AG09319 (cell line): ENCODE data around the gene ZC3H12C.
"Not testable (repeated sequence)": the region's sequence is repeated elsewhere in the genome, so short reads cannot be mapped to it uniquely, and the experiment has no call there.

Source experiments
- DNase-seq: peaks from one replicate; pipeline ENCODE4 v3.0.0-alpha.2; 2010; ENCODE audit warnings: low read depth; ENCODE audit errors: extremely low read depth
- TF ChIP-seq, protein P1 (sequence below): IDR thresholded peaks from 2 replicates; pipeline ENCODE4 v1.5.1; 2011; ENCODE audit warnings: low read depth, mild to moderate bottlenecking, inconsistent platforms, low read length, moderate library complexity

Gene ZC3H12C

DNA sequence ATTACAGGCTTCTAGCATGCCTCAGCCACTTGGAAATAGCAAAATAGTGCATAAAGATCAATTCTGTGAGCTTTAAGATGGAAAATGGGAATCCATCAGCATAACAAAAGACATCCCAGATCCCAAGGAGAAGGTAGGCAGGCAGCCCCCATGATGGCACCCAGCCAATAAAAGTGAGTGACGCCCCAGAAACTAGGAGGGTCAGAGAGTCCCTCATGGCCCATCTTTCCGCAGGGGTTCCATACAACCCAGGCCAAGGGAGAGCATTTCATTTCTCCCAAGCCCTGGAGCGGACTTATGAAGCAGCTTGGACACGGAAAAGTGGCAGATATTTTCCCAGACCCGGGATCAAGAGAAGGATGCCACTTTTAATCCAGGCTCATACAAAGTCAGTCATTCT, 93.3 kb downstream of the ZC3H12C start:
- DNase-seq, result no peak
- TF ChIP-seq, protein P1, sequence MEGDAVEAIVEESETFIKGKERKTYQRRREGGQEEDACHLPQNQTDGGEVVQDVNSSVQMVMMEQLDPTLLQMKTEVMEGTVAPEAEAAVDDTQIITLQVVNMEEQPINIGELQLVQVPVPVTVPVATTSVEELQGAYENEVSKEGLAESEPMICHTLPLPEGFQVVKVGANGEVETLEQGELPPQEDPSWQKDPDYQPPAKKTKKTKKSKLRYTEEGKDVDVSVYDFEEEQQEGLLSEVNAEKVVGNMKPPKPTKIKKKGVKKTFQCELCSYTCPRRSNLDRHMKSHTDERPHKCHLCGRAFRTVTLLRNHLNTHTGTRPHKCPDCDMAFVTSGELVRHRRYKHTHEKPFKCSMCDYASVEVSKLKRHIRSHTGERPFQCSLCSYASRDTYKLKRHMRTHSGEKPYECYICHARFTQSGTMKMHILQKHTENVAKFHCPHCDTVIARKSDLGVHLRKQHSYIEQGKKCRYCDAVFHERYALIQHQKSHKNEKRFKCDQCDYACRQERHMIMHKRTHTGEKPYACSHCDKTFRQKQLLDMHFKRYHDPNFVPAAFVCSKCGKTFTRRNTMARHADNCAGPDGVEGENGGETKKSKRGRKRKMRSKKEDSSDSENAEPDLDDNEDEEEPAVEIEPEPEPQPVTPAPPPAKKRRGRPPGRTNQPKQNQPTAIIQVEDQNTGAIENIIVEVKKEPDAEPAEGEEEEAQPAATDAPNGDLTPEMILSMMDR, result no peak

DNA sequence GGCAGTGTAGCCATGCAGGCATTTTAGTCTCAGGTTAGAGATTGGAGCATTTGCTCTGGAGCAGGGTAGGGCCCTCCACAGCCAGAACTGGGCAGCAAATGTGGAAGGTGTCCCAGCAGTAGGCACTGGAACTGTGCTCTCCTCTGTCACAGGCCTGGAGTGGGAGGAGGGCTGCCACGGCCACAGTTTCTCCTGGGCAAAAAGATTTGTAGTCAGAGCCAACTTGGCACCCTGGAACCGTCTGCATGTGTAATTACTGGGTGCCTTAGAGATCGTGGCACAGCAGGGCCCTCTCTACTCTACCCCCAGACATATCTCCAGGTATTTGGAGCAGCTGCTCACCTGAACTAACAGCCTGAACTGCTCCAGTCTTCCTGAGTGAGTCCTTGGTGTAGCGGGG, 93.7 kb downstream of the ZC3H12C start:
- TF ChIP-seq, protein P1, result no peak
- no peak for DNase-seq

DNA sequence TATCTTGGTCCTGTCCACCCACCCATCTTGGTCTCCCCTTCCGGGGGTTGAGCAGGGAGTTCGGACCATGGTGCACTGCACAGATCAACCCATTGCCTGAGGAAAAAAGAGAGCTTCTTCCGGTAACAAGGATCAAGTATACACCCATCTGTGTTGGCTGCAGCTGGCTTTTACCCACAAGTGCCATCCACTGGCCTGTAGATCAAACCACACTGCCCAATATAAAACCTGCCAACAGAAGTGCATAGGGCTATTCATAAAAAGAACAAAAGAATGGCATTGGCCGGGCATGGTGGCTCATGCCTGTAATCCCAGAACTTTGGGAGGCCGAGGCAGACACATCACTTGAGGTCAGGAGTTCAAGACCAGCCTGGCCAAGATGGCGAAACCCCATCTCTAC, 94.5 kb downstream of the ZC3H12C start:
- TF ChIP-seq, protein P1, result no peak
- DNase-seq, result no peak

DNA sequence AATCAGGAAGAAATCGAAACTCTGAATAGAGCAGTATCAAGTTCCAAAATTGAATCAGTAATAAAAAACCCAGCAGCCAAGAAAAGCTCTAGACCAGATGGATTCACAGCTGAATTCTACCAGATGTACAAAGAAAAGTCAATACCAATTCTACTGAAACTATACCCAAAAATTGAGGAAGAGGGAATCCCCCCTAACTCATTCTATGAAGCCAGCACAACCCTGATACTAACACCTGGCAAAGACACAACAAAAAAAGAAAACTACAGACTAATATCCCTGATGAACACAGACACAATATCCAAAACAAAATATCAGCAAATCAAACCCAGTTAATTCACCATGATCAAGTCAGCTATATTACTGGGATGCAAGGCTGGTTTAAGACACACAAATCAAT, 97.7 kb downstream of the ZC3H12C start:
- DNase-seq, result no peak
- TF ChIP-seq, protein P1, result no peak

DNA sequence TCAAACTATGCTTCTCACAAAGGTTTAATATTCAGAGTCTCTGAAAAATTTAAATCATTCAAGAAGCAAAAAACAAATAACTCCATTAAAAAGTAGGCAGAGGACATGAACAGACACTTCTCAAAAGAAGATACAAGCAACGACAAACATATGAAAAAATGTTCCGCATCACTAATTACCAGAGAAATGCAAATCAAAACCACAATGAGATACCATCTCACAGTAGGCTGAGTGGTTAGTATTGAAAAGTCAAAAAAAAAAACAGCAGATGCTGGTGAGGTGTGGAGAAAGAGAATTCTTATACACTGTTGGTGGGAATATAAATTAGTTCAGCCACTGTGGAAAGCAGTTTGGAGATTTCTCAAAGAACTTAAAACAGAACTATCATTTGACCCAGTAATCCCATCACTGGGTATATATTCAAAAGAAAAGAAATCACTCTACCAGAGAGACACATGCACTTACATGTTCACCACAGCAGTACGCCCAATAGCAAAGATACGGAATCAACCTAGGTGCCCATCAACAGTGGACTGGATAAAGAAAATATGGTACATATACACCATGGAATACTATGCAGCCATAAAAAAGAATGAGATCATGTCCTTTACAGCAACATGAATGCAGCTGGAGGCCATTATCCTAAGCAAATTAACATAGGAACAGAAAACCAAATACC, 99.6 kb downstream of the ZC3H12C start:
- not testable (repeated sequence) for DNase-seq

DNA sequence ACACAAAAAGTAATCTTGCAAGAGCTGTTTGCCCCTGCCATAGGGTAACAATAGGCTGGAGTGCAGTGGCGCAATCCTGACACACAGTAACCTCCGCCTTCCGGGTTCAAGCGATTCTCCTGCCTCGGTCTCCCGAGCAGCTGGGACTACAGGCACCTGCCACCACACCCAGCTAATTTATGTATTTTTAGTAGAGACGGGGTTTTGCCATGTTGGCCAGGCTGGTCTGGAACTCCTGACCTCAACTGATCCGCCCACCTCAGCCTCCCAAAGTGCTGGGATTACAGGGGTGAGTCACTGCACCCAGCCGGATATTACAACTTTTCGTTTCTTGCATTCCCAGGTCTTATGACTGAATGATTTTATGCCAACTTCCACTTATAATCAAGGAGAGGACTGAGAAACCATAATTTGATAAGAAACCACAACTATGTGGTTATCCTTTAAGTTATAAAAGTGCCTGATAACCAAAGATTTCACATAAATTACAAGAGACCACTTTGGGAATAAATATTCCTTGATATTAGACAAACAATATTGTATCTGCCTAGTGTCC, 101.1 kb downstream of the ZC3H12C start:
- peak; percentile 44 for DNase-seq

DNA sequence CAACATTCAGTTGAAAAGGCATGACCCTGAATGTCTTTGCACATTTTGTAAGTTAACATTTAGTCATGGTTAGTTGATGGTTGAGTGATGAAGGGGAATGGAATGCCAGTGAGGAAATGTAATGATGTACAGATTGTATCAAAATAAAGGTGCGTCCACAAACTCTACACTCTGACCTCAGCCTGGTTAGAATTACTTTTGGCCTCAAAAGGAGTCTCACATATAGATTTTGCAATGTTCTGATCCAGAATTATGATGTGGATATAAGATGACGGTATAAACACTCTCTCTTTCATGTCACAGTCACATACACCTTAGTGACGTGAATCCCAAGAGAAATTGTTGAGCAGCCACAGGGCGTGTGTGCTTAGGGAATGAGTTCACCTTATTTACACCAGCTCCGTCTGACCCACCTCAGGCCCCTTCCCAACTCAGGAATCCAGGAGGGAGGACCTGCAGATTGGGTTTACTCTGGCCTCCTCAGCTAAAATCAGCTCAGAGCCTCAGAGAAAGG, 103.1 kb downstream of the ZC3H12C start:
- peak; percentile 60 for DNase-seq
- TF ChIP-seq, protein P1, result no peak

DNA sequence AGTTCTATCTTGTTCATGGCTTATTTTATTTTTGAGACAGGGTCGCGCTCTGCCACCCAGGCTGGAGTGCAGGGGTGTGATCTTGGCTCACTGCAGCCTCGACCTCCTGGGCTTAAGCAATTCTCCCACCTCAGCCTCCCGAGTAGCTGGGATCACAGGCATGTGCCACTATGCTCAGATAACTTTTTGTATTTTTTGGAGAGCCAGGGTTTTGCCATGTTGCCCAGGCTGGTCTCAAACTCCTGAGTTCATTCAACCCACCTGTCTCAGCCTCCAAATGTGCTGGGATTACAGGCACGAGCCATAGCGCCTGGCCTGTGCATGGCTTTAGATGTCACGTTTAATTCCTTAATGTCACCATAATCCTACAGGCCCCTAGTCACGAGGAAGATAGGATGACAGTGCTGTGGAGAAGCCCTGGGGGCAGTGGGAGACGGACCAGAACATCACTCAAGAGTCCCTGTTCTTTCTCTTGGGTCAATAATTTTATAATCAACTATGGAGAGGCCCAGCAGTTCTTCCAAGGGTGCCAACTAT, 103.8 kb downstream of the ZC3H12C start:
- no peak for DNase-seq

More for the DNA sequence above, 103.8 kb downstream of the ZC3H12C start:
- TF ChIP-seq, protein P1, result no peak
